GM15510 (cell line): ENCODE measurements around the gene SGMS1.

ENCODE experiments used
- POLR2A ChIP-seq: IDR thresholded peaks from 3 replicates; pipeline ENCODE4 v1.6.1; 2011; ENCODE audit warnings: borderline replicate concordance; ENCODE audit not compliant: insufficient read length; ENCODE audit errors: extremely low read depth

Gene SGMS1

GRCh38 chr10:50592961-50593418 lies 30.8 kb downstream of the SGMS1 start:
- TF ChIP-seq POLR2A, result no peak

- TF ChIP-seq POLR2A, result no peak
Observed at GRCh38 chr10:50590935-50591334, 32.8 kb downstream of the SGMS1 start.

- TF ChIP-seq POLR2A, result no peak
Observed at GRCh38 chr10:50586740-50587088, 37.0 kb downstream of the SGMS1 start.

- TF ChIP-seq POLR2A, result no peak
Observed at GRCh38 chr10:50585921-50586739, 37.6 kb downstream of the SGMS1 start.

- TF ChIP-seq POLR2A, result no peak
Observed at GRCh38 chr10:50582766-50583762, 40.7 kb downstream of the SGMS1 start.

DNA sequence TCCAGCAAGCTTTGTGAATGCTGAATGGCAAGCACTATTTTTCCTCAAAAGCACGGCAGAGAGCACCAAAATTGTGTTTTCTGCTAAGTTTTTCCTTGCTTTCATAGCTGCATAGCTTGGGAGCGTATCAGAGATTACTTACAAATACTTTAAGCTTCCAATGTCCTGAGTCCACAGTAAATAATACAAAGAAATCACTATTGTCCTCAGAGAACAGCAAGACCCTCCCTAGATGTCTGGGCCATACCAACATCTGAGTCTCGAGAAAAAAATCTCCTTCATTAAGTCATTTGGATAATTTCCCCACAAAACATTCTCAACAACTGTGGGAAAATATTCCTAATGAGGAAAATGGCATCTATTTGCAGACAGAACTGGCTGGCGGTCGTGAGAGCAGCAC lies 41.7 kb downstream of the SGMS1 start:
- TF ChIP-seq POLR2A, result no peak

GRCh38 chr10:50580262-50580891 lies 43.4 kb downstream of the SGMS1 start:
- no peak for TF ChIP-seq POLR2A

- no peak for TF ChIP-seq POLR2A
Observed at GRCh38 chr10:50579491-50580261, 44.1 kb downstream of the SGMS1 start.

GRCh38 chr10:50578949-50579348 lies 44.8 kb downstream of the SGMS1 start:
- no peak for TF ChIP-seq POLR2A

DNA sequence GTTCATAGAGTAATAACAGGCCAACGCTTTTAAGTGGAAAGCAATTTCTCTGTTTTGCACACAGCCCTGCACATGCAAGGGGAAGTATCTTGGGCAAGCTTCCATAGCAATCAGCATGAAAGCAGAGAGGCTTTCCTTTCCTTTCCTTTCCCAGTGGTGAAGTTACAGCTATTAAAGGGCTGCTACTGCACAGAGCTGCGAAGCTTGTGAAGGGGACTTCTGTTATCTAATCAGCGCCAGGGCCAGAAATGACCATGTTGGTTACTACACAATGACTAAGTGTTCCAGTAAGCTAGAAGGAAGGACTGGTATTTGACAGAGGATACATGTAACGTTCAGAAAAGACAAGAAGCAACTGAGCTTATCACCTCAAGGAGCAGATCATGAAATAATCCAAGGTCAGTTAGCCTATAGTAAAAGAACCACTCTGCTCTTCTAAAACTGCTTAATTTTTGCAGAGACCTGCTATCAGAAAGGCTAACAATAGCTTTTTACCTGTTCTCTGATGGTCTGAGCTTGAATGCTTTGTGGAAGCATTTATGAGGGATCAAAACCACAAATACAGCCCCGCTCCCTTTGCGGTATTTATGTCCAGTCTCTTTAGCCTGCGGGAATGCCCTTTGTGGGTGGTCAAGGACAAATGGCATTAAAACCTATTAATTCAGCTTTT lies 45.9 kb downstream of the SGMS1 start:
- no peak for TF ChIP-seq POLR2A

- no peak for TF ChIP-seq POLR2A
Observed at GRCh38 chr10:50577010-50577409, 46.7 kb downstream of the SGMS1 start.

DNA sequence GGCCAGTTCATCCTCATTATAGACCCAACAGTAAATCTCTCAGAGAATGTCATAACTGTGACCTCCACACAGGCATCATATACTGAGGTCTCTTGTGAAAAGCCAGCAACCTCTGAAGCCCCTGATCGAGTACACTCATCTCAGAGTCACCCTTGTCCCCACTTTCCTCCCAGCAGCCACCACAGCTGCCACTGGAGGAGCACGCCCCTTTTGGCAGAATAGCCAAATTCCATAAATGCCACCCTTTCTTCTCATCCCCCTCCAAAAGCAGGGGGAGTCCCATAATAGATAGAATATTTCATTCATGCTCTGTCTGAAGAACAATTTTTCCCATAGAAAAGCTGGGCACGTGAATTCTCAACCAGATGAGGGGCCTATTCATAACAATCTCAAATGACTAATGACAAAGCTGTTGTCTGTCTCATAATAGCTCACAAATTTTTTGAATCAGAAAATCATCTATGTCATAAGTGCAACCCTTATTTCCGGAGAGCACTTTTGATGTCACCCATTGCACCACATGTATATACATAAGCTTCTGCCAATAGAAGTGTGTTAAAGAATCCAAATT lies 47.4 kb downstream of the SGMS1 start:
- TF ChIP-seq POLR2A, result no peak

- no peak for TF ChIP-seq POLR2A
Observed at GRCh38 chr10:50575477-50576244, 48.1 kb downstream of the SGMS1 start.

DNA sequence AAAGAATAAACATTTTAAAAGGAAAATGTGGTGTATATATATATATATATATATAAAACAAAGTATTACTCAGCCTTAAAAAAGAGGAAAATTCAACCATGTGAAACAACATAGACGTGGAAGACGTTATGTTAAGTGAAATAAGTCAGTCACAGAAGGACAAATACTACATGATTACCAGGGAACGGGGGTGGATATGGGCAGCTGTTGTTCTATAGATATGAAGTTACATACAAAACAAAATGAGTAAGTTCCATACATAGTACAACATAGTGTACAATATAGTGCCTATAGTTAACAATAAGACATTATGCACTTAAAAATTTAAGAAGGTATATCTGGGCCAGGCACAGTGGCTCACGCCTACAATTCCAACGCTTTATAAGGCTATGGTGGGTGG lies 48.8 kb downstream of the SGMS1 start:
- no peak for TF ChIP-seq POLR2A

GRCh38 chr10:50574305-50574704 lies 49.5 kb downstream of the SGMS1 start:
- TF ChIP-seq POLR2A, result no peak
